RWPE1 (cell line): ENCODE measurements around the gene CUX1.
"Not testable (repeated sequence)": the region's sequence is repeated elsewhere in the genome, so short reads cannot be mapped to it uniquely, and the experiment has no call there.

Experiments used
- CTCF ChIA-PET: fragments of 350-600 bp; sonication (Branson Sonifier 250); formaldehyde crosslinking; extraction: SDS; loops from one replicate; lab custom pipeline; 2021; lab: Yijun Ruan, JAX
- POLR2A ChIA-PET: fragments of 400-600 bp; formaldehyde crosslinking; extraction: SDS; loops from one replicate; lab custom pipeline; 2020; ENCODE audit warnings: antibody characterized with exemption; ENCODE audit not compliant: low non-redundant PET; lab: Yijun Ruan, JAX
- DNase-seq: peaks from one replicate; pipeline ENCODE4 v3.0.0; 2012; ENCODE audit warnings: low spot score
- H3K27ac ChIP-seq: fragments of 450-650 bp; 2 replicates; pipeline ENCODE4 v1.5.1; 2017
- CTCF ChIP-seq: fragments of 450-650 bp; conservative IDR thresholded peaks from 2 replicates; pipeline ENCODE4 v1.5.1; 2017; ENCODE audit warnings: low read depth, mild to moderate bottlenecking

CUX1 gene

GRCh38 chr7:101880282-101881054, 63.0 kb downstream of the CUX1 start:
- no peak for TF ChIP-seq CTCF
- peak overlapping the region; percentile 99 for H3K27ac ChIP-seq
- DNase-seq: no peak
- ChIA-PET CTCF (interaction anchor here (0.7 to 1.4 kb wide), 3 partner anchors 24 to 264 kb away, joined by 3 to 6 read pairs (median 4); no protein-coding TSS in a partner anchor), POLR2A (no interaction called here)

- ChIA-PET POLR2A (no interaction called here), CTCF (interaction anchor here (0.5 kb wide), 1 partner anchor 18 kb away, joined by 3 read pairs; no protein-coding TSS in a partner anchor)
- H3K27ac ChIP-seq: peak overlapping the region; percentile 99
- peak; percentile 73 for DNase-seq
- no peak for TF ChIP-seq CTCF
These were observed 64.6 kb downstream of the CUX1 start for GRCh38 chr7:101882005-101882421.

- TF ChIP-seq CTCF: no peak
- ChIA-PET POLR2A (interaction anchor here (0.6 kb wide), 1 partner anchor 78 kb away, joined by 3 read pairs; no protein-coding TSS in a partner anchor), CTCF (interaction anchor here (0.5 kb wide), 1 partner anchor 18 kb away, joined by 3 read pairs; no protein-coding TSS in a partner anchor)
- peak overlapping the region; percentile 99 for H3K27ac ChIP-seq
- peak; percentile 96 for DNase-seq
These were observed 65.5 kb downstream of the CUX1 start for GRCh38 chr7:101882595-101883564.

- TF ChIP-seq CTCF: no peak
- no peak for DNase-seq
- peak overlapping the region; percentile 23 for H3K27ac ChIP-seq
- ChIA-PET POLR2A (no interaction called here), CTCF (no interaction called here)
These were observed 67.5 kb downstream of the CUX1 start for GRCh38 chr7:101884671-101885596.

GRCh38 chr7:101885597-101885955, 68.2 kb downstream of the CUX1 start:
- POLR2A ChIA-PET: no interaction called here
- CTCF ChIA-PET: no interaction called here
- no peak for DNase-seq
- peak overlapping the region; percentile 23 for H3K27ac ChIP-seq
- no peak for TF ChIP-seq CTCF

GRCh38 chr7:101887352-101887751, 69.9 kb downstream of the CUX1 start:
- POLR2A ChIA-PET, DNase-seq, CTCF ChIA-PET: not testable (repeated sequence)
- peak overlapping the region; percentile 49 for H3K27ac ChIP-seq

- CTCF ChIA-PET, POLR2A ChIA-PET, DNase-seq, H3K27ac ChIP-seq: not testable (repeated sequence)
These were observed 71.1 kb downstream of the CUX1 start for GRCh38 chr7:101888564-101888963.
